ENCODE measurements around the gene TBC1D32. TPM values are rescaled to one million over a fixed set of nuclear protein-coding genes. Genes with fewer than 3 reads are reported as not detected.

Gene TBC1D32
- total and polyA plus RNA-seq, 2 donors (not counting 3 experiments of a cell fraction or from before 2014, with no cell fraction given), result 2.5 to 4.0 TPM

DNA sequence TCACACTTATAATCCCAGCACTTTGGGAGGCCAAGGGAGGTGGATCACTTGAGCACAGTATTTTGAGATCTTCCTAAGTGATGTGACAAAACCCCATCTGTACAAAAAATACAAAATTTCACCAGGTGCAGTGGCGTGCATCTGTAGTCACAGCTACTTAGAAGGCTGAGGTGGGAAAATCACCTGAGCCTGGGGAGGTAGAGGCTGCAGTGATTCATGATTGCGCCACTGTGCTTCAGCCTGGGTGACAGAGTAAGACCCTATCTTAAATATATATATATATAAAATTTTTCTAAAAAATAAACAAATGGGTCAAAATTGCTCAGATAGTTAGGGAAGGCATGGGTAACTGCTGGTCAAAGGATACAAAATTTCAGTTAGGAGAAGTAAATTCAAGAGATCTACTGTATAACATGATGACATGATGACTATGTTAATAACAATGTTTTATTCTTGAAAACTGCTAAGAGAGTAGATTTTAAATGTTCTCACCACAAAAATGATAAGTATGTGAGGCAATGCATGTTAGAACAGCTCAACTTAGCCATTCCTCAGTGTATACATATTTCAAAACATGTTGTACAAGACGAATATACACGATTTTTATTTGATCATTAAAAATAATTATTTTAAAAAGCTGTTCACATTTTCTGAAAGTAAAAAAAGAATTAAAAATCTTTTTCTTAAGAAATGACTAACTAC lies 24.4 kb downstream of the TBC1D32 start:
- Histone ChIP-seq H3K4me1 (ENCODE audit: control insufficient read depth, extremely low read depth, insufficient read depth, low read length) (no peaks in the 10 kb centered on the region), H2AFZ (ENCODE audit: low read depth, low read length) (no peak overlapping the region), H3K4me3 (replicated peaks in 1 of 3; ENCODE audit: insufficient read depth in 1 of 3, low read depth in 1 of 3, low read length in 3 of 3) (no peak overlapping the region), H3K79me2 (ENCODE audit: control insufficient read depth, insufficient read depth, low read length) (no peaks in the 10 kb centered on the region), H3K27me3 (ENCODE audit: control insufficient read depth in 2 of 2, insufficient read depth in 2 of 2, low read length in 2 of 2) (no peaks in the 10 kb centered on the region), H3K9ac (replicated peaks; ENCODE audit: extremely low read depth, insufficient read depth, low read length) (no peak overlapping the region), H3K9me1 (replicated peaks; ENCODE audit: control insufficient read depth, extremely low read depth, insufficient read depth, low read length) (no peaks in the 10 kb centered on the region), H4K20me1 (replicated peaks; ENCODE audit: control insufficient read depth, extremely low read depth, insufficient read depth, low read length) (no peaks in the 10 kb centered on the region), H3K4me2 (ENCODE audit: insufficient read depth, low read length) (no peak overlapping the region), H3K27ac (ENCODE audit: insufficient read depth, low read depth, low read length) (no peak overlapping the region), H3K36me3 (ENCODE audit: control insufficient read depth in 2 of 2, extremely low read depth in 1 of 2, insufficient read depth in 2 of 2, low read length in 2 of 2) (no peaks in the 10 kb centered on the region), H3K9me3 (replicated peaks; ENCODE audit: control insufficient read depth, insufficient read depth, low read length) (no peaks in the 10 kb centered on the region)
- TF ChIP-seq FOS (IDR thresholded peaks at IDR 0.05; ENCODE audit: borderline replicate concordance, insufficient read depth, low read length), result no peak
- no peak for TF ChIP-seq MYC (IDR thresholded peaks at IDR 0.05; ENCODE audit: low read depth, low read length)
- no peak for TF ChIP-seq EZH2 (IDR thresholded peaks at IDR 0.05; ENCODE audit: borderline replicate concordance, low read depth, low read length, severe bottlenecking)
- TF ChIP-seq GATA2 (IDR thresholded peaks at IDR 0.05; ENCODE audit: insufficient read depth, insufficient read length, low read depth, low read length), result no peak
- TF ChIP-seq, protein P1, sequence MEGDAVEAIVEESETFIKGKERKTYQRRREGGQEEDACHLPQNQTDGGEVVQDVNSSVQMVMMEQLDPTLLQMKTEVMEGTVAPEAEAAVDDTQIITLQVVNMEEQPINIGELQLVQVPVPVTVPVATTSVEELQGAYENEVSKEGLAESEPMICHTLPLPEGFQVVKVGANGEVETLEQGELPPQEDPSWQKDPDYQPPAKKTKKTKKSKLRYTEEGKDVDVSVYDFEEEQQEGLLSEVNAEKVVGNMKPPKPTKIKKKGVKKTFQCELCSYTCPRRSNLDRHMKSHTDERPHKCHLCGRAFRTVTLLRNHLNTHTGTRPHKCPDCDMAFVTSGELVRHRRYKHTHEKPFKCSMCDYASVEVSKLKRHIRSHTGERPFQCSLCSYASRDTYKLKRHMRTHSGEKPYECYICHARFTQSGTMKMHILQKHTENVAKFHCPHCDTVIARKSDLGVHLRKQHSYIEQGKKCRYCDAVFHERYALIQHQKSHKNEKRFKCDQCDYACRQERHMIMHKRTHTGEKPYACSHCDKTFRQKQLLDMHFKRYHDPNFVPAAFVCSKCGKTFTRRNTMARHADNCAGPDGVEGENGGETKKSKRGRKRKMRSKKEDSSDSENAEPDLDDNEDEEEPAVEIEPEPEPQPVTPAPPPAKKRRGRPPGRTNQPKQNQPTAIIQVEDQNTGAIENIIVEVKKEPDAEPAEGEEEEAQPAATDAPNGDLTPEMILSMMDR (IDR thresholded peaks at IDR 0.05; ENCODE audit: extremely low read depth in 1 of 2, insufficient read depth in 1 of 2, low read depth in 1 of 2, low read length in 2 of 2), result no peak
- TF ChIP-seq JUN (IDR thresholded peaks at IDR 0.05; ENCODE audit: borderline replicate concordance, insufficient read depth, insufficient read length, low read depth), result no peak
- no peak for TF ChIP-seq POLR2AphosphoS5 (IDR thresholded peaks at IDR 0.05; ENCODE audit: insufficient read depth, low read depth, low read length)
- TF ChIP-seq POLR2A (IDR thresholded peaks at IDR 0.05; ENCODE audit: low read depth, low read length), result no peak
- TF ChIP-seq, protein P2, sequence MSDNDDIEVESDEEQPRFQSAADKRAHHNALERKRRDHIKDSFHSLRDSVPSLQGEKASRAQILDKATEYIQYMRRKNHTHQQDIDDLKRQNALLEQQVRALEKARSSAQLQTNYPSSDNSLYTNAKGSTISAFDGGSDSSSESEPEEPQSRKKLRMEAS (IDR thresholded peaks at IDR 0.05; ENCODE audit: insufficient read depth, insufficient read length), result no peak
- no peak for FAIRE-seq
- ChIA-PET POLR2A (no interaction called here), CTCF (interaction anchor here (1.3 kb wide), 1 partner anchor 10 kb away, joined by 3 read pairs; no protein-coding TSS in a partner anchor)
- BruUV-seq (replicated peaks), result no TSS peak
- dilution Hi-C loops (cut with MboI; ENCODE audit: extremely low pct_ligation_motif_present, low sequenced_read_pairs), result no loop called here
- intact Hi-C loops (cut with micrococcal nuclease), result no loop called here
- DNase-seq (ENCODE audit: low read depth, low spot score), result no peak

Measured in endothelial cell of umbilical vein (primary cell).